Astrocyte (in vitro differentiated cells and primary cell): ENCODE results near the gene CNTN5. TPM values are rescaled to one million over a fixed set of nuclear protein-coding genes. Genes with fewer than 3 reads are reported as not detected.

ENCODE experiments used
- DNase-seq: peaks from one replicate; pipeline ENCODE4 v3.0.0-alpha.2; 2010; ENCODE audit warnings: low read depth
- FAIRE-seq: peaks from 2 replicates; lab custom pipeline; 2011; peaks lifted over from hg19 to GRCh38; lab: Jason Lieb, UNC
- H2AFZ ChIP-seq: 2 replicates; pipeline ENCODE4 v1.6.0; 2012; ENCODE audit warnings: low read depth, low read length, inconsistent platforms
- H3K27ac ChIP-seq: 2 replicates; pipeline ENCODE4 v1.5.1; 2011; ENCODE audit warnings: low read depth, low read length, inconsistent platforms
- H3K27me3 ChIP-seq: 2 replicates; pipeline ENCODE4 v1.6.0; 2011; ENCODE audit warnings: low read length, inconsistent platforms; ENCODE audit not compliant: insufficient read depth
- H3K36me3 ChIP-seq: 2 replicates; pipeline ENCODE4 v1.5.1; 2011; ENCODE audit warnings: low read length, inconsistent platforms; ENCODE audit not compliant: insufficient read depth
- H3K4me1 ChIP-seq: 2 replicates; pipeline ENCODE4 v1.5.1; 2011; ENCODE audit warnings: low read length, inconsistent platforms; ENCODE audit not compliant: insufficient read depth
- H3K4me2 ChIP-seq: 2 replicates; pipeline ENCODE4 v1.6.0; 2012; ENCODE audit warnings: low read length, inconsistent platforms
- H3K4me3 ChIP-seq: 2 replicates; pipeline ENCODE4 v1.5.1; 2011; ENCODE audit warnings: low read depth, mild to moderate bottlenecking, low read length, inconsistent platforms; ENCODE audit not compliant: insufficient read depth
- H3K79me2 ChIP-seq: 2 replicates; pipeline ENCODE4 v1.6.0; 2012; ENCODE audit warnings: mild to moderate bottlenecking, low read length, inconsistent platforms; ENCODE audit not compliant: insufficient read depth
- H3K9ac ChIP-seq: 2 replicates; pipeline ENCODE4 v1.6.0; 2012; ENCODE audit warnings: mild to moderate bottlenecking, low read length, inconsistent platforms
- H3K9me3 ChIP-seq: 2 replicates; pipeline ENCODE4 v1.5.1; 2012; ENCODE audit warnings: low read depth, mild to moderate bottlenecking, low read length, inconsistent platforms; ENCODE audit not compliant: insufficient read depth
- H4K20me1 ChIP-seq: 2 replicates; pipeline ENCODE4 v1.6.0; 2012; ENCODE audit warnings: low read length, inconsistent platforms; ENCODE audit not compliant: insufficient read depth
- H3K27ac Mint-ChIP-seq: one replicate; pipeline ENCODE4 v1.8.0; 2021; ENCODE audit warnings: mild to moderate bottlenecking, mixed read lengths; ENCODE audit not compliant: unreplicated experiment
- H3K27me3 Mint-ChIP-seq: one replicate; pipeline ENCODE4 v1.8.0; 2021; ENCODE audit warnings: low read depth, mixed read lengths; ENCODE audit not compliant: unreplicated experiment
- H3K36me3 Mint-ChIP-seq: one replicate; pipeline ENCODE4 v1.8.0; 2021; ENCODE audit warnings: low read depth, mixed read lengths; ENCODE audit not compliant: unreplicated experiment
- H3K4me1 Mint-ChIP-seq: one replicate; pipeline ENCODE4 v1.8.0; 2021; ENCODE audit warnings: low read depth, mixed read lengths; ENCODE audit not compliant: unreplicated experiment
- H3K4me3 Mint-ChIP-seq: one replicate; pipeline ENCODE4 v1.8.0; 2021; ENCODE audit warnings: mild to moderate bottlenecking, moderate library complexity, mixed read lengths; ENCODE audit not compliant: unreplicated experiment
- H3K9me3 Mint-ChIP-seq: one replicate; pipeline ENCODE4 v1.8.0; 2021; ENCODE audit warnings: mild to moderate bottlenecking, mixed read lengths; ENCODE audit not compliant: unreplicated experiment
- EZH2 ChIP-seq: IDR thresholded peaks from 2 replicates; pipeline ENCODE4 v1.6.1; 2012; ENCODE audit warnings: mild to moderate bottlenecking, low read length, inconsistent platforms; ENCODE audit not compliant: insufficient read depth
- total RNA-seq: library from RNA; stranded (reverse); gene quantifications from 2 replicates; pipeline ENCODE4 v1.2.1, GENCODE V29; 2021
- TF ChIP-seq, protein P1 (sequence below): IDR thresholded peaks from 2 replicates; pipeline ENCODE4 v1.5.1; 2011; ENCODE audit warnings: low read depth, mild to moderate bottlenecking, inconsistent platforms, low read length, moderate library complexity; ENCODE audit not compliant: insufficient read depth

The CNTN5 gene
- total RNA-seq, 1 donor from 2014 or later, result 1.1 TPM

DNA sequence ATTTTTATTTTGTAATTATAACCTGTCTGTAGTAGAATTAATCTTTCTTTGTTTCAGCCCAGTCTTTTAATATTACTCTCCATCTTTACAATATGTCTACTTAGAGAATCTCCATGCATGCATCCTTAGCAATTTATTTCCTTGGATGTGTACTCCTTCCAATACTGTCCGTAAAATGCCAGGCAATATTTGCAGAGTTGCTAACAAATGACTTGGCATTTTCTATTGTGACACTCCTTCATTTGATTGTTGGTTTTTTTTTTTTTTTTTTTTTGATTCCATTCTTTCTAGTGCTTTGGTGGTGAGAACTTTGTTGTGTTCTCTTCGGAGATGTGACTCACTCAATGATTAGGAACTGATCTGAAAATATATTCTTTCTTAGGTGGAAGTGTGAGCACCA is 220.3 kb downstream of the CNTN5 start:
- no peaks in the 10 kb centered on the region for H3K36me3 Mint-ChIP-seq
- H3K4me1 ChIP-seq, result no peaks in the 10 kb centered on the region
- H4K20me1 ChIP-seq, result no peaks in the 10 kb centered on the region
- H3K4me3 Mint-ChIP-seq, result no peak overlapping the region
- H3K27me3 ChIP-seq, result no peaks in the 10 kb centered on the region
- no peaks in the 10 kb centered on the region for H3K9me3 ChIP-seq
- H2AFZ ChIP-seq, result no peak overlapping the region
- H3K9ac ChIP-seq, result no peak overlapping the region
- no peak for FAIRE-seq
- DNase-seq, result no peak
- H3K36me3 ChIP-seq, result no peaks in the 10 kb centered on the region
- H3K79me2 ChIP-seq, result no peaks in the 10 kb centered on the region
- H3K4me3 ChIP-seq, result no peak overlapping the region
- H3K27ac ChIP-seq, result no peak overlapping the region
- H3K9me3 Mint-ChIP-seq, result no peaks in the 10 kb centered on the region
- no peak overlapping the region for H3K4me2 ChIP-seq
- H3K27me3 Mint-ChIP-seq, result no peaks in the 10 kb centered on the region
- H3K27ac Mint-ChIP-seq, result no peak overlapping the region
- TF ChIP-seq, protein P1, sequence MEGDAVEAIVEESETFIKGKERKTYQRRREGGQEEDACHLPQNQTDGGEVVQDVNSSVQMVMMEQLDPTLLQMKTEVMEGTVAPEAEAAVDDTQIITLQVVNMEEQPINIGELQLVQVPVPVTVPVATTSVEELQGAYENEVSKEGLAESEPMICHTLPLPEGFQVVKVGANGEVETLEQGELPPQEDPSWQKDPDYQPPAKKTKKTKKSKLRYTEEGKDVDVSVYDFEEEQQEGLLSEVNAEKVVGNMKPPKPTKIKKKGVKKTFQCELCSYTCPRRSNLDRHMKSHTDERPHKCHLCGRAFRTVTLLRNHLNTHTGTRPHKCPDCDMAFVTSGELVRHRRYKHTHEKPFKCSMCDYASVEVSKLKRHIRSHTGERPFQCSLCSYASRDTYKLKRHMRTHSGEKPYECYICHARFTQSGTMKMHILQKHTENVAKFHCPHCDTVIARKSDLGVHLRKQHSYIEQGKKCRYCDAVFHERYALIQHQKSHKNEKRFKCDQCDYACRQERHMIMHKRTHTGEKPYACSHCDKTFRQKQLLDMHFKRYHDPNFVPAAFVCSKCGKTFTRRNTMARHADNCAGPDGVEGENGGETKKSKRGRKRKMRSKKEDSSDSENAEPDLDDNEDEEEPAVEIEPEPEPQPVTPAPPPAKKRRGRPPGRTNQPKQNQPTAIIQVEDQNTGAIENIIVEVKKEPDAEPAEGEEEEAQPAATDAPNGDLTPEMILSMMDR, result no peak
- TF ChIP-seq EZH2, result no peak
- H3K4me1 Mint-ChIP-seq, result peaks cover 2% of the 10 kb centered on the region

DNA sequence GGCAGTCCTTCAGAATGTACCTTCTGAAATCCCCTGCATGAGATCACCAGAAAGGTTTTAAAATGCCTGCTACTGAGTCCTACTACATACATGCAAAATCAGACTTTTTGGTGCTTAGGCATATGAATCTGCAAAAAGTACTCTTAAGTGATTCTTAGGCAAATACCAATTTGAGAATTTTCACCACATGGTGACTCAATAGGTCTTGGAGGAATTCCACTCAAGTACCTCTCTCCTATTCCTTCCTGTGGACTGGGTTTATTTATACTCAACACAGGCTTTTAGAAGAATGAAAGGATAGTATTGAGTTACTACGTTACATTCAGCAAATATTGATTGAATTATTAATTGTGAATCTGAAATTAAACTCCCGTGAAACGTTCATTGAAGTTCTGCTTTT is 223.9 kb downstream of the CNTN5 start:
- H3K27ac Mint-ChIP-seq, result no peak overlapping the region
- H2AFZ ChIP-seq, result no peak overlapping the region

DNA sequence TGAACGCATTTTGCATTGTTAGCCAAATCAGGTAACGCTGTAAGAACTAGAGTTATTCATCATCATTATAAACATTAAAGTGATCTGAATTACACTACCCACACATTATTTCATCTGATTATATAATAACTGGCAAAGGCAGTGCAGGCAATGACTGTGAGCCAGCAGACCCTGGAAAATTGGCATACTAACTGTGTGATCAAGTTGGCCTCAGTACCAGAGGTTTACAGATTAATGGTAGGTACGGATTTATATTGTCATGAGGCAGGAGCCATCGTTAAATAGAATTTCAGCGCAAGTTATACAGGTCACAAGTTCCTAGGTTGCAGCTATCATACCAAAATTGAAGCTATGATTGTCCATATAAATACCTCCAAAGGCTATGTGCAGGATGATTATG is 225.4 kb downstream of the CNTN5 start:
- no peaks in the 10 kb centered on the region for H3K79me2 ChIP-seq
- no peak overlapping the region for H3K4me3 Mint-ChIP-seq
- H3K4me1 Mint-ChIP-seq, result peaks cover 2% of the 10 kb centered on the region
- FAIRE-seq (no peak), DNase-seq (no peak)
- H3K4me1 ChIP-seq, result no peaks in the 10 kb centered on the region
- H3K9me3 Mint-ChIP-seq, result no peaks in the 10 kb centered on the region
- H3K4me3 ChIP-seq, result no peak overlapping the region
- no peak overlapping the region for H2AFZ ChIP-seq
- no peaks in the 10 kb centered on the region for H3K36me3 ChIP-seq
- H3K36me3 Mint-ChIP-seq, result no peaks in the 10 kb centered on the region
- no peaks in the 10 kb centered on the region for H3K27me3 Mint-ChIP-seq
- no peak overlapping the region for H3K27ac ChIP-seq
- no peak overlapping the region for H3K4me2 ChIP-seq
- no peaks in the 10 kb centered on the region for H3K27me3 ChIP-seq
- H3K9me3 ChIP-seq, result no peaks in the 10 kb centered on the region
- no peak overlapping the region for H3K27ac Mint-ChIP-seq
- H3K9ac ChIP-seq, result no peak overlapping the region
- no peak for TF ChIP-seq EZH2
- TF ChIP-seq, protein P1, result no peak
- no peaks in the 10 kb centered on the region for H4K20me1 ChIP-seq

More for the DNA sequence above, 223.9 kb downstream of the CNTN5 start:
- Mint-ChIP-seq H3K4me3 (no peak overlapping the region), H3K9me3 (no peaks in the 10 kb centered on the region), H3K27me3 (no peaks in the 10 kb centered on the region), H3K4me1 (peaks cover 2% of the 10 kb centered on the region), H3K36me3 (no peaks in the 10 kb centered on the region)
- H3K9ac ChIP-seq, result no peak overlapping the region
- no peak for TF ChIP-seq EZH2
- TF ChIP-seq, protein P1, result no peak
- H4K20me1 ChIP-seq, result no peaks in the 10 kb centered on the region
- no peak for FAIRE-seq
- H3K4me2 ChIP-seq, result no peak overlapping the region
- no peaks in the 10 kb centered on the region for H3K27me3 ChIP-seq
- no peaks in the 10 kb centered on the region for H3K36me3 ChIP-seq
- H3K4me1 ChIP-seq, result no peaks in the 10 kb centered on the region
- no peaks in the 10 kb centered on the region for H3K9me3 ChIP-seq
- no peak overlapping the region for H3K27ac ChIP-seq
- no peaks in the 10 kb centered on the region for H3K79me2 ChIP-seq
- peak; percentile 56 for DNase-seq
- H3K4me3 ChIP-seq, result no peak overlapping the region
